Progenitor cell of endocrine pancreas (in vitro differentiated cells): ENCODE measurements around the gene SENP6. TPM values are rescaled to one million over a fixed set of nuclear protein-coding genes. Genes with fewer than 3 reads are reported as not detected.

Source experiments
- DNase-seq: peaks from one replicate; pipeline ENCODE4 v3.0.0; 2021; ENCODE audit warnings: low spot score; ENCODE audit not compliant: unreplicated experiment
- H3K27ac Mint-ChIP-seq: 2 replicates; pipeline ENCODE4 v1.8.0; 2021; ENCODE audit warnings: mild to moderate bottlenecking, moderate library complexity, mixed read lengths
- H3K27me3 Mint-ChIP-seq: 2 replicates; pipeline ENCODE4 v1.8.0; 2021; ENCODE audit warnings: mixed read lengths
- H3K36me3 Mint-ChIP-seq: 2 replicates; pipeline ENCODE4 v1.8.0; 2022; ENCODE audit warnings: mixed read lengths; ENCODE audit not compliant: insufficient read depth
- H3K4me1 Mint-ChIP-seq: 2 replicates; pipeline ENCODE4 v1.8.0; 2021; ENCODE audit warnings: low read depth, mixed read lengths
- H3K4me3 Mint-ChIP-seq: 2 replicates; pipeline ENCODE4 v1.8.0; 2021; ENCODE audit warnings: low read depth, mild to moderate bottlenecking, moderate library complexity, mixed read lengths
- H3K9me3 Mint-ChIP-seq: 2 replicates; pipeline ENCODE4 v1.8.0; 2021; ENCODE audit warnings: low read depth, mixed read lengths
- CTCF ChIP-seq: fragments of 200-600 bp; sonication (generic); IDR thresholded peaks from one replicate; pipeline ENCODE4 v1.5.0; 2021; ENCODE audit warnings: antibody characterized with exemption, mild to moderate bottlenecking; ENCODE audit not compliant: unreplicated experiment
- total RNA-seq: library from RNA; stranded (reverse); gene quantifications from 2 replicates; pipeline ENCODE4 v1.2.1, GENCODE V29; 2021

The SENP6 gene
- total RNA-seq, 1 donor from 2014 or later = 140 TPM

- peaks cover 41% of the 10 kb centered on the region for H3K4me1 Mint-ChIP-seq
- H3K4me3 Mint-ChIP-seq = no peak overlapping the region
- no peak for DNase-seq
- H3K27me3 Mint-ChIP-seq = no peaks in the 10 kb centered on the region
- H3K27ac Mint-ChIP-seq = no peak overlapping the region
- H3K36me3 Mint-ChIP-seq = peaks cover 14% of the 10 kb centered on the region
- no peak for TF ChIP-seq CTCF
- H3K9me3 Mint-ChIP-seq = peaks cover 9% of the 10 kb centered on the region
Observed at GRCh38 chr6:75613056-75613501, 11.4 kb downstream of the SENP6 start.

GRCh38 chr6:75618437-75618836 lies 16.8 kb downstream of the SENP6 start:
- Mint-ChIP-seq H3K4me1 (peaks cover 14% of the 10 kb centered on the region), H3K36me3 (peaks cover 25% of the 10 kb centered on the region), H3K27me3 (no peaks in the 10 kb centered on the region), H3K4me3 (no peak overlapping the region), H3K9me3 (peaks cover 16% of the 10 kb centered on the region), H3K27ac (no peak overlapping the region)
- no peak for DNase-seq
- no peak for TF ChIP-seq CTCF

GRCh38 chr6:75619230-75619899 lies 17.7 kb downstream of the SENP6 start:
- Mint-ChIP-seq H3K27ac (peak overlapping the region; percentile 17), H3K27me3 (no peaks in the 10 kb centered on the region)

GRCh38 chr6:75620381-75621304 lies 19.0 kb downstream of the SENP6 start:
- H3K27ac Mint-ChIP-seq = peak overlapping the region; percentile 16
- H3K4me1 Mint-ChIP-seq = peaks cover 8% of the 10 kb centered on the region

More at GRCh38 chr6:75619230-75619899, 17.7 kb downstream of the SENP6 start:
- Mint-ChIP-seq H3K4me1 (peaks cover 10% of the 10 kb centered on the region), H3K9me3 (peaks cover 16% of the 10 kb centered on the region), H3K36me3 (peaks cover 23% of the 10 kb centered on the region), H3K4me3 (no peak overlapping the region)
- TF ChIP-seq CTCF = no peak
- no peak for DNase-seq

More at GRCh38 chr6:75620381-75621304, 19.0 kb downstream of the SENP6 start:
- Mint-ChIP-seq H3K9me3 (peaks cover 16% of the 10 kb centered on the region), H3K36me3 (peaks cover 25% of the 10 kb centered on the region), H3K4me3 (no peak overlapping the region), H3K27me3 (no peaks in the 10 kb centered on the region)
- no peak for TF ChIP-seq CTCF
- DNase-seq = no peak
